NCI-H1417 (cell line): ENCODE measurements around the gene CUL4A.
"Not testable (repeated sequence)": the region's sequence is repeated elsewhere in the genome, so short reads cannot be mapped to it uniquely, and the experiment has no call there.

Source experiments
- DNase-seq, 3 experiments: peaks; one replicate each; lab custom pipeline; 2025; lab: John Stamatoyannopoulos, UW

CUL4A gene

GRCh38 chr13:113239357-113239756, 29.9 kb downstream of the CUL4A start:
- no peak for DNase-seq

- DNase-seq = no peak
Measured at GRCh38 chr13:113239986-113240385, 30.6 kb downstream of the CUL4A start.

GRCh38 chr13:113241623-113242022, 32.2 kb downstream of the CUL4A start:
- not testable (repeated sequence) for DNase-seq

- no peak for DNase-seq
Measured at GRCh38 chr13:113243847-113244246, 34.4 kb downstream of the CUL4A start.

- peak in 1 of 3 experiments; percentile 10 for DNase-seq
Measured at GRCh38 chr13:113245849-113246796, 36.7 kb downstream of the CUL4A start.

GRCh38 chr13:113252516-113253095, 43.2 kb downstream of the CUL4A start:
- DNase-seq = no peak

GRCh38 chr13:113257908-113258307, 48.5 kb downstream of the CUL4A start:
- DNase-seq = not testable (repeated sequence)

- DNase-seq = no peak
Measured at GRCh38 chr13:113258321-113259054, 49.1 kb downstream of the CUL4A start.

- no peak for DNase-seq
Measured at GRCh38 chr13:113260996-113261395, 51.6 kb downstream of the CUL4A start.

- DNase-seq = not testable (repeated sequence)
Measured at GRCh38 chr13:113263016-113263415, 53.6 kb downstream of the CUL4A start.

GRCh38 chr13:113267642-113268405, 58.4 kb downstream of the CUL4A start:
- DNase-seq = no peak

- no peak for DNase-seq
Measured at GRCh38 chr13:113272031-113272430, 62.6 kb downstream of the CUL4A start.

- DNase-seq = no peak
Measured at GRCh38 chr13:113272701-113273181, 63.3 kb downstream of the CUL4A start.

- no peak for DNase-seq
Measured at GRCh38 chr13:113273321-113273720, 63.9 kb downstream of the CUL4A start.

- DNase-seq = no peak
Measured at GRCh38 chr13:113273851-113274590, 64.6 kb downstream of the CUL4A start.

GRCh38 chr13:113274721-113275120, 65.3 kb downstream of the CUL4A start:
- no peak for DNase-seq

- peak; percentile 24 to 75 (median 34) for DNase-seq
Measured at GRCh38 chr13:113275387-113275786, 66.0 kb downstream of the CUL4A start.

GRCh38 chr13:113280126-113280525, 70.7 kb downstream of the CUL4A start:
- no peak for DNase-seq

- no peak for DNase-seq
Measured at GRCh38 chr13:113283904-113284303, 74.5 kb downstream of the CUL4A start.

- no peak for DNase-seq
Measured at GRCh38 chr13:113288880-113289279, 79.5 kb downstream of the CUL4A start.

- DNase-seq = no peak
Measured at GRCh38 chr13:113291129-113291528, 81.7 kb downstream of the CUL4A start.
